ENCODE measurements around the gene RAB7B.
"Not testable (repeated sequence)": the region's sequence is repeated elsewhere in the genome, so short reads cannot be mapped to it uniquely, and the experiment has no call there.

Gene RAB7B

GRCh38 chr1:206021626-206022365 is 18.6 kb upstream of the RAB7B start:
- DNase-seq, result peak; percentile 72

GRCh38 chr1:206021008-206021625 is 17.9 kb upstream of the RAB7B start:
- DNase-seq, result no peak

- no peak for DNase-seq
Observed at GRCh38 chr1:206020393-206021007, 17.3 kb upstream of the RAB7B start.

GRCh38 chr1:206015071-206015470 is 11.9 kb upstream of the RAB7B start:
- no peak for DNase-seq

- no peak for DNase-seq
Observed at GRCh38 chr1:206014601-206015000, 11.4 kb upstream of the RAB7B start.

GRCh38 chr1:206013026-206013795 is 10.0 kb upstream of the RAB7B start:
- no peak for DNase-seq

- no peak for DNase-seq
Observed at GRCh38 chr1:206012086-206012859, 9.1 kb upstream of the RAB7B start.

GRCh38 chr1:206011057-206011456 is 7.9 kb upstream of the RAB7B start:
- no peak for DNase-seq

GRCh38 chr1:206010060-206010459 is 6.9 kb upstream of the RAB7B start:
- no peak for DNase-seq

- no peak for DNase-seq
Observed at GRCh38 chr1:206006946-206007345, 3.8 kb upstream of the RAB7B start.

GRCh38 chr1:206005778-206006180 is 2.6 kb upstream of the RAB7B start:
- peak; percentile 16 for DNase-seq

- DNase-seq, result no peak
Observed at GRCh38 chr1:206005234-206005633, 2.0 kb upstream of the RAB7B start.

GRCh38 chr1:206004826-206005225 is 1.6 kb upstream of the RAB7B start:
- peak; percentile 32 for DNase-seq

- no peak for DNase-seq
Observed at GRCh38 chr1:206003854-206004800, 932 bp upstream of the RAB7B start.

- DNase-seq, result no peak
Observed at GRCh38 chr1:206002160-206002559, 1.0 kb downstream of the RAB7B start.

- DNase-seq, result peak; percentile 95
Observed at GRCh38 chr1:206001476-206001888, 1.7 kb downstream of the RAB7B start.

- peak; percentile 20 for DNase-seq
Observed at GRCh38 chr1:206000641-206001339, 2.4 kb downstream of the RAB7B start.

GRCh38 chr1:205998457-205999241 is 4.5 kb downstream of the RAB7B start:
- no peak for DNase-seq

- DNase-seq, result not testable (repeated sequence)
Observed at GRCh38 chr1:205996641-205997040, 6.6 kb downstream of the RAB7B start.

GRCh38 chr1:205994346-205994745 is 8.8 kb downstream of the RAB7B start:
- no peak for DNase-seq

All from fibroblast of skin of right biceps (primary cell).